AG04449 (cell line): ENCODE measurements around the gene TOPORS.

Experiments
- CTCF ChIA-PET: fragments of 350-600 bp; formaldehyde crosslinking; extraction: SDS; loops from one replicate; lab custom pipeline; 2021; ENCODE audit warnings: antibody characterized with exemption; lab: Yijun Ruan, JAX
- POLR2A ChIA-PET: fragments of 400-600, 350-600 bp; formaldehyde crosslinking; extraction: SDS; loops from one replicate; lab custom pipeline; 2020; ENCODE audit warnings: antibody characterized with exemption, inconsistent platforms; lab: Yijun Ruan, JAX
- DNase-seq: peaks from one replicate; pipeline ENCODE4 v3.0.0-alpha.2; 2010; ENCODE audit warnings: low read depth, low spot score
- H3K4me3 ChIP-seq: 2 replicates; pipeline ENCODE4 v1.5.1; 2011; ENCODE audit warnings: low read depth, mild to moderate bottlenecking, control low read depth, low read length
- TF ChIP-seq, protein P1 (sequence below): IDR thresholded peaks from one replicate; pipeline ENCODE4 v1.5.1; 2011; ENCODE audit warnings: mild to moderate bottlenecking, moderate library complexity, low read length, control low read depth, inconsistent platforms; ENCODE audit not compliant: insufficient read depth; ENCODE audit errors: missing control alignments

TOPORS gene

DNA sequence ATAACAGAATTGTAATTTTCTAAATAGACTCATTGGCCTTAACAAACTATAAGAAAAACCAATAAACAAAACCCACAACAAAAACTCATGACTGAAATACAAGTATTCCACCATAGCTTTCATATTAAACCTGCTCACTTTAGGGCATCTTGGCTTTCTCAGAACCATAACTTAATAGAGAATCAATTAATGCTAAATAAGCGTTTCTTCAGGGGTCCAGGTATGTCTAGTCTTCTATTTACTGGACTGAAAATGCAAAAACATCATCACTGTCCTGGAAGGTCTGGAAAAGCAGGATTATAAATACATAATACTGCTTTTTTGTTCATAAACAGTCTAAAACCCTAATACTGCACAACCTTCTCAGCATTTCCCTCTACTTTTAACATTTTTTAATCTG is 6.5 kb downstream of the TOPORS start:
- TF ChIP-seq, protein P1, sequence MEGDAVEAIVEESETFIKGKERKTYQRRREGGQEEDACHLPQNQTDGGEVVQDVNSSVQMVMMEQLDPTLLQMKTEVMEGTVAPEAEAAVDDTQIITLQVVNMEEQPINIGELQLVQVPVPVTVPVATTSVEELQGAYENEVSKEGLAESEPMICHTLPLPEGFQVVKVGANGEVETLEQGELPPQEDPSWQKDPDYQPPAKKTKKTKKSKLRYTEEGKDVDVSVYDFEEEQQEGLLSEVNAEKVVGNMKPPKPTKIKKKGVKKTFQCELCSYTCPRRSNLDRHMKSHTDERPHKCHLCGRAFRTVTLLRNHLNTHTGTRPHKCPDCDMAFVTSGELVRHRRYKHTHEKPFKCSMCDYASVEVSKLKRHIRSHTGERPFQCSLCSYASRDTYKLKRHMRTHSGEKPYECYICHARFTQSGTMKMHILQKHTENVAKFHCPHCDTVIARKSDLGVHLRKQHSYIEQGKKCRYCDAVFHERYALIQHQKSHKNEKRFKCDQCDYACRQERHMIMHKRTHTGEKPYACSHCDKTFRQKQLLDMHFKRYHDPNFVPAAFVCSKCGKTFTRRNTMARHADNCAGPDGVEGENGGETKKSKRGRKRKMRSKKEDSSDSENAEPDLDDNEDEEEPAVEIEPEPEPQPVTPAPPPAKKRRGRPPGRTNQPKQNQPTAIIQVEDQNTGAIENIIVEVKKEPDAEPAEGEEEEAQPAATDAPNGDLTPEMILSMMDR, result no peak
- POLR2A ChIA-PET, result no interaction called here
- no peak for DNase-seq
- CTCF ChIA-PET, result interaction anchor here (1.1 to 5.0 kb wide), 4 partner anchors 15 to 167 kb away, joined by 3 to 30 read pairs (median 14); no protein-coding TSS in a partner anchor
- no peak overlapping the region for H3K4me3 ChIP-seq

DNA sequence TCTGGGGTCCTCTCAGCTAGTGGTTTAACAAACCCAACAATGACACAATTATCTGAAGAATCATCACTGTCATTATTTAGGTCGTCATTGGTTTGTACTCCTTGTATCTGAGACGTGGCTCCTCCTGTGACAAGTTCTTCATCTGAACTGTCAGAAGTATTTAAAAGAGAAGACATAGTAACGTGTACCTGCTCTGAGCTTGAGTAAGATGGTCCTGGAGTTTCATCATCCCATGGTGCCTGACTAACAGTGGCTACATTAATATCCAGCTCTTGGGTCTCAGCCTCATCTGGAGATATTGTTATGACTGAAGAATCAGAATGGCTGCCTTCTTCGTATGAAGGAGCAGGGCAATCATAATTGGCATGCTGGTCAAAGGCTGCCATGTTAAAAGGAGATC is 9.3 kb downstream of the TOPORS start:
- POLR2A ChIA-PET, result no interaction called here
- DNase-seq, result no peak
- CTCF ChIA-PET, result interaction anchor here (1.0 to 1.8 kb wide), 3 partner anchors 17 to 164 kb away, joined by 3 to 5 read pairs (median 4); partner anchors contain the start of gene RIGI
- TF ChIP-seq, protein P1, result no peak
- no peak overlapping the region for H3K4me3 ChIP-seq

DNA sequence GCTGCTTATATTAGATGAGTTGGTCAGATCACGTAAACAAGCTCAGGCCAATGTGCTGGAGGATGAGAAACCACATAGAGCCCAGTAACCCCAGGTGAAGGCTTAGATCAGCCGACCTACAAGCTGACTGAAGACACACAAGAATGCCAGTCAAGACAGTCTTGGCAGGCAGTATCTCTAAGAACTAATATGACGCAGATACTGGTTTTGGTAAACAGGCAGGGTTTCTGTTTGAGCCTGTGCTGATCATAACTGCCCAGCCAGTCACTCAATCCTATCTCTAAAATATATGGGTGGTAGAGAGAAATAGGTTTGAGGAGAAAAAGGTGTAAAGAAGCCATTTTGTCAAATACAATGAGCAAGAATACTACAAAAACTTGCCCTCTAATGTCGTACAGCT is 18.6 kb downstream of the TOPORS start:
- ChIA-PET CTCF (interaction anchor here (1.0 to 1.6 kb wide), 3 partner anchors 11 to 136 kb away, joined by 3 to 4 read pairs (median 3); no protein-coding TSS in a partner anchor), POLR2A (interaction anchor here (0.6 kb wide), 1 partner anchor 18 kb away, joined by 4 read pairs; the partner anchor contains the start of gene SMIM27)
- H3K4me3 ChIP-seq, result no peak overlapping the region
- no peak for DNase-seq
- TF ChIP-seq, protein P1, result no peak

DNA sequence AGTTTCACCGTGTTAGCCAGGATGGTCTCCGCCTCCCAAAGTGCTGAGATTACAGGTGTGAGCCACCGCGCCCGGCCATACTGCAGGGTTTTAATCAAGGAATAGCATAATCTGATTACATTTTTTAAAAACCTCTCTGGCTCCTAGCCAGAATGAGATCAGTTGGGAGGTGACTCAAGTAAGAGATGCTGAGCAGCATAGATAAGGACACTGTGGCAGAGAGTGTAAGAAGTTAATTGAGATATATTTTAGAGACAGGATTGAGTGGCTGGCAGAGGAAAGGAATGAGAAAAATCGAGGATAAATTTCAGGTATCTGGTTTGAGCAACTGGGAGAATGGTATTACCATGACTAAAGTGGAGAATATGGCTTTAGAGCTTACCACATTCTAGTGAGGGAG is 19.1 kb downstream of the TOPORS start:
- TF ChIP-seq, protein P1, result no peak
- no peak overlapping the region for H3K4me3 ChIP-seq
- no peak for DNase-seq
- ChIA-PET POLR2A (no interaction called here), CTCF (interaction anchor here (1.0 to 1.6 kb wide), 3 partner anchors 11 to 136 kb away, joined by 3 to 4 read pairs (median 3); no protein-coding TSS in a partner anchor)

DNA sequence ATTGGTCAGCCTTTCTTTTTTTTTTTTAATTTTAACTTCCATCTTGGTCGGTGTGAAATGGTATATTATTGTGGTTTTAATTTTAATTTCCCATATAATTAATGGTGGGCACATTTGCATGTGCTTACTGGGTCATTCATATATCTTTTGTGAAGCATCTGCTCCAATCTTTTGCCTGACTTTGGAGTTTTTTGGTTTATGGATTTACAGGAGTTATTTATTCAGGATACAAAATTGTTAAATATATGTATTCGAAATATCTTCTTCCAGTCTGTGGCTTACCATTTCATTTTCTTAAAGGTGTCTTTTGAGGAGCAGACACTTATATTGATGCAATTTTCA is 25.7 kb downstream of the TOPORS start:
- peak overlapping the region; percentile 76 for H3K4me3 ChIP-seq
- CTCF ChIA-PET, result interaction anchor here (0.6 to 6.9 kb wide), 17 partner anchors 9 to 148 kb away, joined by 3 to 71 read pairs (median 5); partner anchors contain the start of genes ACO1 and NDUFB6
- DNase-seq, result no peak
- POLR2A ChIA-PET, result interaction anchor here (0.6 to 1.1 kb wide), 4 partner anchors 24 to 148 kb away, joined by 3 to 4 read pairs (median 3); partner anchors contain the start of gene SMIM27
- TF ChIP-seq, protein P1, result no peak

DNA sequence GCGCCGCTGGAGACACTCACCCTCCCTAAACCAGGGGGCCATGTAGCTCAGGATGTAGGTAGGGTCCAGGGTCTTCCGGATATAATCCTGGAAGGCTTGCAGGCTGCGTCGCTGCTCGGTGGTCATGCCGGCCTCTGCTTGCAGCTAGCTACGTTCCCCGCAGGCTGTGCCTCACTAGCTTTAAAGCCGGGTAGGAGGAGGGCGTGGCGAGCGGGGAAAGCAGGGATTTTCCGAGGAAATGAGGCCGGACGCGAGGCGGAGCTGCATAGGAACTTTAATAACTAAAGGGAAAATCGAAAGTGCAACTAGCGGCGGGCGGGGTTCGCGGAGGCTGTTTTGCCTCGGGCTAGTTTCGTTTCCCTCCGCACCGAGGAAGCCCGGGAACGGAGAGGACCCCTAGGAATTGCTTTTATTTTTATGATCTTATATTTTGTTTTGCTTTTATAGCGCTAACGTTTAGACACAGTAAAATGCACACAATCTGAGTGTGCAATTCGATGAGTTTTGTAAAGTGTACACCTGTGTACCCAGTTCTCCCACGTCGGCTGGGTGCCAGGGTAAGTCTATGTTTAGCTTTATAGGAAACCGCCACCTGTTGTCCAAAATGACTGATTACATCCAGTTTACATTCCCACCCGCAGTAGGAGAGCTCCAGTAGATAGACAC is 26.2 kb downstream of the TOPORS start, which contains the start of gene RIGI:
RIGI (minus strand) TSS at position 156 of the 666 bp plus-strand sequence; CDS start at position 126, 30 bp downstream.
- POLR2A ChIA-PET, result interaction anchor here (0.6 to 1.1 kb wide), 4 partner anchors 25 to 147 kb away, joined by 3 to 4 read pairs (median 3); partner anchors contain the start of gene SMIM27
- H3K4me3 ChIP-seq, result peak within 1 kb of the TSS; percentile 76
- TF ChIP-seq, protein P1, result peak; percentile 25
- DNase-seq, result peak; percentile 46
- CTCF ChIA-PET, result interaction anchor here (0.6 to 6.9 kb wide), 19 partner anchors 9 to 147 kb away, joined by 3 to 71 read pairs (median 5); partner anchors contain the start of genes ACO1 and NDUFB6
